HG02610 (cell line): ENCODE data around the gene IFFO2.

Source experiments
- ATAC-seq: cut with Tn5 transposase; IDR thresholded peaks from one replicate; pipeline ENCODE4 v1.9.1; 2021; ENCODE audit warnings: mild to moderate bottlenecking, moderate library complexity; ENCODE audit not compliant: unreplicated experiment

IFFO2 gene

DNA sequence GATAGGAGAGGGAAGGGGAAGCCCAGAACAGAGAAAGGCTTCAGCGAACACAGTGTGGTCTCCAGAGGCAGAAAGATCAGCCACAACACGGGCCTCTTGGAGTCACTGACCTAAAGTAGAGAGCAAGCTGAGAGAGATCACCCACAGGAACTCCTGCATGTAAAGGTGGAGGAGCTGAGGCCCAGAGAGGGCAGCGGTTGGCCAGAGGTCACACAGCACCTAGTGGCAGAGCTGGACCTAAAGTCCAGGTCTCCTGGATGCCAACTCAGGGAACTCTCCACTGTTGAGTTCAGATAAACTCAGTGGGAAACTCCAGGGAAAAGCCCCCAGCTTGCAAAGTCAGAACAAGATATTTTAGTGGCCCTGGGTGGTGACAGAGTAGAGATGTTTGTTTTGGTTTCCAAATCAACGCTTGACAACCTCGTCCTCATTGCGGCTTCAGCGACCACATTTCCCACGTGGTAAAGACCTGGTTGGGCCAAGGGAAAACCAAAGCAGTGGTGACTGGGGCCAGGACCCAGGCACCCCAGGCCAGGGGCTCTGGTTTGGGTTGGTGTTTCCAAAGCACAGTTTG lies 4.6 kb downstream of the IFFO2 start:
- peak; percentile 48 for ATAC-seq

DNA sequence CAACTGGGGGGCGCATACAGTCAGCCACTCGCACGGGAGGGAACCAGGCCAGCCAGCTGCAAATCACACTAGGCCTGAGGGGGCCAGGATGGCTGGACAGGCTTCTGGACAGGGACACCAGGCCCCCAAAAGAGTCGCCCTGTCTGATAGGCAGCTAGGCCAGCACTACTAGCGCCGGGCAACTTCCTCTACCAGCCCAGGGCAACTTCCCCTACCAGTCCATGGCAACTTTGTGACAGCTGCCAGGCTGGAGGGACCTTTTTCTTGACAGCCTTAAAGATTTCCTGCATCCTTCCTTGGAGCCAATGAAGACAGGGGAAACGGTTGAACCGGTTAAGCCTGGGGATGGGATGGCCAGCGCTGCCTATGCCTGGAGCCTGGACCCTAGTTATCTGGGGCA lies 5.1 kb downstream of the IFFO2 start:
- ATAC-seq = no peak

DNA sequence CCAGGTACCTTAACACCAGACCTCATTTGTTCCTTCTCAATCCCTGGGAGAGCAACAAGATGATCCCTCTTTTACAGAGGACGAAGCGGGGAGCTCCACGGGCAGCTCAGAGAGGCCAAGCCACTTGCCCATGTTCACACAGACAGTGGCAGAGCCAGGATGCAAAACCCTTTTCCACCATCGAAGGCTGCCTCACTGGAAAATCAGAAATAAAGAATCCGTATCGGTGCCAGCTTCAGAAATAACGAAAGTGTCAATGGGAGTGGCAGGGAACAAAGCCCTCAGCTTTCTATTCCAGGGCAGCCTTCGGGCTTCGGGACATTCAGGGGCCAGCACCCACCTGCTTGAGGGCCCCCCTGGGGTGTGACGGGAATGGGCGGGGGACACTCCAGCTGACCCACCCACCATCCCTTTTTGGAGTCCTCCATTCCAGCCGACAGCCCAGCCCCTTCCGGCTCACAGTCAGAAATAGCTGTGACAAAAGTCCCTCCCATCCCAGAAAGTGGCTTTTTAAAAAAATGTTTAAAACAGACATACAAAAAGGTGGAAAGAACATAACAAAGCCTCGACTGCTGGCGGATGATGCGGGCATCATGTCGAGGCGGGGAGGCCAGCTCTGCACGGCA lies 6.0 kb downstream of the IFFO2 start:
- no peak for ATAC-seq

DNA sequence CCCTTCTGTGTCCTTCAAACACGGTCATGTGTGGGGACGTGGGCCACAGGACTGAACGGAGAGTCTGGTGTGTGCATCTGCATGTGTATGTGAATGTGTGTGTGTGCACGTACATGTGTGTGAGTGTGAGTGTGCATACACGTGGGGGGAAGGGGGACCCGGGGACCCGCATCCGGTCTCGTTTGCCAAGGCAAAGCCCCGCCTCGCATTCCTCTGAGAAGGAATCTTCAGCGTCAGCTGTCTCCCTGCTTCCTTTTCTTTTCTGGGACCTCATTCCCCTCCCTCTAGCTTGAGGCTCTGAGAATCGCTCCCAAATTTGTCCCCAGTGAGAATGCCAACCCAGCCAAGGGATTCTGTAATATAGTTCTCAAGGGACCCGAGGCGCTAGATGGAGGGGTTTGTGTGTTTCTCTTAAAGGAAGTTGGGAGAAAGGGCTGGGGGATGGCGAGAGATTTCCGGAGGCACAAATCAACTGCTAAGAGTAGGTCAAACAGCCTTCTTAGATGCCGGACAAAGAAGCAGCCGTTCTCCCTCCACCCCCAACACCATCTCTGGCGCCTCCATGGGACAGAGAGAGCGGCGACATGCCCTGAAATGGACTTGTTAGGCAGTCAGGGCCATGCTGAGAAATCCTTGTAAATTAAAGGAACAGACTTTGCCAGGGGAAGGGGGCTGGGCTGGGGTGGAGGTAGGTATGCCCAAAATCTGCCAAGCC lies 6.6 kb downstream of the IFFO2 start:
- no peak for ATAC-seq

DNA sequence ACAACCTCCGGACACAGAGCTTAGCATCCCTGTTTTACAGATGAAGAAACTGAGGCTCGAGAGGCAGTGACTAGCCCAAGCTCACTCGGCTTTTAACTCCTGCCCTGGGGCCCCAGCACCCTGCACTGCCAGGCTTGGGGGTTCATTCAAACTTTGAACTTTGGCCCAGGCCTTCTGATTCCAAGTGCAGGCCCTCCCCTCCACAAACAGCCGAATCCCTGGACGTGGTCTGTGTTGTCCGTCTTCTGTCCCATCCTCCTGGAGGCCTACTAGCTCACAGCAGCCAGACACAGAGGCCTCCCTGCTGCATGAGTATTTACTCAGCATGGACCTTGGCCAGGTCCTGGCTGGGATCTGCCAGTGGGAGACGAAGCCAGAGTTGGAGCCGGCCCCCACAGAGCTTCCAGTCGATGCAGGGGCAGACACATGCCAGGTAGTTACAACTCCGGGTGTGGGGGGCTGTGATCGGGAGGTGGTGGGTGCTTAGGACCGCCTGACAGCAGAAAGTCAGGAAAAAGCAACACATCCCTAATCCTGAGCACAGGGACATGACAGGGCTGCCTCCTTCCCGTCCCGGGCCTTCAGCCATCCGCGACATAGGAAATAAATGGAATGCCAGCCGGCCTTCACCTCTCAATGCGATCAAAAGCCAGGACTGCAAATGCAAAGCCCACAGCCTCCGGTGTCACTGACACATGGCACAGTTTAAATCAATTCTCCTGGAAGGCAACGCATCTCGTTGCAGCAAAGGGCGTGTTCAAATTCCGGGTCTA lies 7.4 kb downstream of the IFFO2 start:
- no peak for ATAC-seq

DNA sequence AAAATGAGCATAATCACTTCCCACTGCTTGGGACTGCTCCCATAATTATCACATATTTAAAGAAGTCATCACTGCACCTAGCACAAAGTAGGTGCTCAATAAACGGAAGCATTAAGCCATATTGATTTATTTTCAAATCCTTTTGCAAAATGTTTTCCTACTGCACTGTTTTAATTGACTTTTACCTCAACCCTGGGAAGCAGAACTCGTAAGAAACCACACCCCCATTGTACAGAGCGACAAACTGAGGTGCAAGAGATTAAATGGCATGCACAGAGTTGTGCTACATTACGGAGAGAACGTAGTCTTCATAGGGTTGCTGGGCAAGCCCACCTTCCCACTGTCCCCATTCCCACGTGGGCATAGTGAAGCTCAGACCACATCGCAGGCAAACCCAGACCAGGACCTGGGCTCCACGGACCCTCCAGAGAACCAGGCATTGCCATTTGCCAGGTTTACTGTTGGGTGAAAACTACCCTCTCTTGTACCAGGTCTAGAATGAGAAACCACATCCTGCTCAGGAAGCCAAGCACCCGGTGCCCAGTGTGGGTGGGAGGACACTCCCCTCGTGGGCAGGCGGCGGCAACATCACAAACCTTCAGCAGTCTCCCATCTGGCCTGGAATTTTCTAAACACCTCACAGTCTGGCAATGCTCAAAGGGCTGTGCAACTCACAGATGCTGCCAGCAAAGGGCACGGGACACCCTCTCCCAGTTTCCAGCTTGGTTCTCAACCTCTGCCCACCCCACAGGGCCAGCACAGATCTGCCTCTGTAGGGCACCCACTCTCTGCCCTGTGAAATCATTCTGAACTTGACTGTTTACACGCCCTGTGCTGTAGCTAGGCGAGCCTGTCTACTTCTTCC lies 8.2 kb downstream of the IFFO2 start:
- no peak for ATAC-seq

DNA sequence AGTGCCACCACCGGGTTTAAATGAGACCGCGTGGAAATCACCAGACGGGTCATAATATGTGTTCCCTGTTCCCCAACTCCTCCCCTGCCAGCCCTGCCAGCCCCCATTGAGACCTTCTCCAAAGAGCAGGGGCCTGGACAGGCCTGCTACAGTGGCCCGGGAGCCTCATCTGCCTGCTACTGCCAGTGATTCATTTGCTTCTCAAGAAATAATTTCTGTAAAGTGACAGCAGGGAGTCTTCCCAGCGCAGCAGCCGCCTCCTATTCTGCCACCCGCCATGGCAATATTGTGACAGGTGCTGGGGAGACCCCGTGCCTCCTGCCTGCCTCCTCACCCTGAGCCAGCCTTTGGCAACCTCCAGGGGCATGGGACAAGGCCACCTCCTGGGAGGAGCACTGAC lies 8.9 kb downstream of the IFFO2 start:
- ATAC-seq = no peak

DNA sequence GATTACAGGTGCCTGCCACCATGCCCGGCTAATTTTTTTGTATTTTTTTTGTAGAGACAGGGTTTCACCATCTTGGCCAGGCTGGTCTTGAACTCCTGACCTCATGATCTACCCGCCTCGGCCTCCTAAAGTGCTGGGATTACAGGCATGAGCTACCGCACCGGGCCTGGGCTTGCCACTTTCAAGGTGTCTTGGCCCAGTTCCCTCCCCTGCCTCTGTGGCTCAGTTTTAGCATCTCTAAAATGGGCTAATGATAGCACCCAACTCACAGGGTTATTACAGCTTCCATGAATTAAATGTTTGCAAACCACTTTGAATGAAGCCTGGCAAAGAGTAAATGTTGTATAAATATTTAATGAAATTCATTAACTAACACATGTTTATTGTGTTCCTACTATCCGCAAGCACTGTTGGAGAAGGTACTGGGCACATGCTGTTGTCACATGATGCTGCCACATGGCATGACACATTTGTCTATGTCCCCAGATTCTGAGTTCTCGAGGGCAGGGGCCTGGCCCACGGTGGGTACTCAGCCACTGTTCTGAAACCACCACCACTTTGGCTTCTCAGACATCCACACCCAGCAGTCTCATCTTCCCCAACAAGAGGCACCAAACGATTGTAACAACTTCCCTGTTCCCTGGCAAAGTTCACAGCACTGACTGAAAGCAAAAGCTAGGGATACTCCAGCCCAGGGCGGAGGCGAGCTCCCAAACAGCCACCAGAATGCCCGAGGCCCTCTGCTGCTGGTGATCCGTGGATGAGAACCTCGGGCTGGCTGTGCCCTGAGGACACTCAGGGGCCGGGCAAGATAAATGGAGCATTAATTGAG lies 9.7 kb downstream of the IFFO2 start:
- ATAC-seq = no peak

DNA sequence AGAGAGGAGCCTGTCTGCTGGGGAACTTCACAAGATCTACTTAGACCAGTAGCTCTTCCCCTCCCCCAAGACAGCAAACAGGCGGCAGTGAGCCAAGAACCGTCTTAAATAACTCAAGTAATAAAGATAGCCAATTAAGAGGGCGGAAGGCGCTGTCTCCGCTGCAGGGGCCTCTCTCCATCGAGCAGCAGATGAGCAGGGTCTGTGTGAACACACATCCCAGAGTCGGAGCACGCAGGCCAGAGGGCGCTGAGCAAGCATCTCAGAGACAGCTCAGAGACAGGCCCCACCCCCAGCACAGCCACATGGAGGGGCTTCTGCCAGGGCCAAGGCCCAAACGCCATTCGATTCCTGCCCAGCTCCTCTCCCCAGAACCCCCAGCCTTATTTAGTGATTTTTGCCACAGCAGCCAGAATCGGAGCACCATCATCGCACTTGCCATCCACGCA lies 11.1 kb downstream of the IFFO2 start:
- ATAC-seq = no peak

DNA sequence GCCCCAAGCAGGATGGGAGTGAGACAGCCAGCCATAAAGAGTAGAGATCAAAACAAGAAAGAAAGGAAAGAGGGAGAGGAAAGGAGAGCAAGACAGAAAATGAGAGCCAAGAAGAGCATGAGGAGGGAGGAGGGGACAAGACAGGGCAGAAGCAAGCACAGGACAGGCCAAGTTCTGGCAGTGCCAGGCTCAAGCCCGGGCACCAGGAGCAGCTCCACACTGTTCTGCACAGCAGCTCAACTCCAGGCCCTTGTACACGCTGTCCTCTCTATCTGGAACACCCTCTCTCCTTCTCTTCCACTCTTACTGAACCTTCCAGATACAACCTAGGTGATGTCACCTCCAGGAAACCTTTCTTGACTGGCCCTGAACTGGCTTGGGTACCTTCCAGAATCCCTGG lies 11.7 kb downstream of the IFFO2 start:
- ATAC-seq = no peak

DNA sequence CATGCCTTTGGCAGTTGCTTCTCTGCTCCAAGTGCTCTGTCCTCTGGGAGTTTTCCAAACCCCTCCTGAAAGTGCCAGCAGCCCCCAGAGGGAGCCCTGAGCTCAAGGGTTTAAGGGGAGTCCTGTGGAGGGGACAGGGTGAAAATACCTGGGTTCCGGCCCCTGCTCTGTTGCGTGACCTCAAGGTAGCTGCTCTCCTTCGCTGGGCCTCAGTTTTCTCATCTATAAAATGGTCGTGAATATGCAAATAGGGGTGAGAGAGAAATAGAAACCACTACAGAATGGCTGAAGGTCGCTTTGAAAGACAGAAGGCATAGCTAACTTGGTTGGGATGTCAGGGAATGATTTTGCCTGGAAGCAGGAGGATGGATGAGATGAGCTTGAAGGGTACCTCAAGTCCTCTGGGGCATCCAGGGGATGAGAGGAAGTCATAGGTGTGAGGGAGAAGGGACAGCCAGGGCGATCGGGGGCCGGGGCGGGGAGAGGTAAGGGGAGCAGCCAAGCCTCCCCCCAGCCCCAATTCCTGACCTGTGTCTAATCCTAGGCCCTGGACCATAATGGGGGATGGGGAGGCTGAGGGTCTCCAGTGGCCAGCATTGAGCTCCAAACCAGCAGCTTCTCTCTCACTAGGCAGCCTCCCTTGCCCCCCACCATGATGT lies 12.4 kb downstream of the IFFO2 start:
- no peak for ATAC-seq

DNA sequence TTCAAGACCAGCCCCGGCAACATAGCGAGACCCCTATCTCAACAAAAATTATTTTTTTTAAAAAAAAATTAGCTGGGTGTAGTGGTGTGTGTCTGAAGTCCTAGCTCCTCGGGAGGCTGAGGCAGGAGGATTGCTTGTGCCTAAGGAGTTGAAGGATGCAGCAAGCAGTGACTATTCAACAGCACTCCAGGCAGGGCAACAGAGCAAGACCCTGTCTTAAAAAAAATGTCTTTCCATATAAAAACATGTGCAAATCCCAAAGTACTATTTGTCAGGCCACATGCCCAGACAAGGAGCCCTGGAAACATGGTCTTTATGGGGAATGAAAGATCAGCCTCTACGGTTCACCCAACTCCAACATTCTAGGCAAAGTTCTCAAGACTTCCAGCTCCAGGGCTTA lies 13.3 kb downstream of the IFFO2 start:
- ATAC-seq = no peak

DNA sequence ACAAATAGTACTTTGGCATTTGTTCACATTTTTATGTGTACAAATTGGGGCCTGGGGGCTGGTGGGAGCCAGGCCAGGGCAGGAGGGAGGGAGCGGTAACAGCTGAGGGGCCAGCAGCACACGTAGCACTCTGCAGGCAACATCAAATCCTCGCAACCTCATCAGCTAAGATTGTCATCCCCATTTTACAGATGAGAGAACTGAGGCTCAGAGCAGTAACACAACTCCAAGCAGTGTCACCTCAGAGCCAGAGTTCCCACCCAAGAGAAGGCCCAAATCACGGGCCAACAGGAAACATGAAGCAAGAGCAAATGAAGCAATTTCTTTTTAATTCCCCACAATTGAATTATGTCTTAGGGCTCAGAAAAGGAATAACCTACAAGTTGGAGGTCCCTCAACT lies 14.1 kb downstream of the IFFO2 start:
- ATAC-seq = no peak

DNA sequence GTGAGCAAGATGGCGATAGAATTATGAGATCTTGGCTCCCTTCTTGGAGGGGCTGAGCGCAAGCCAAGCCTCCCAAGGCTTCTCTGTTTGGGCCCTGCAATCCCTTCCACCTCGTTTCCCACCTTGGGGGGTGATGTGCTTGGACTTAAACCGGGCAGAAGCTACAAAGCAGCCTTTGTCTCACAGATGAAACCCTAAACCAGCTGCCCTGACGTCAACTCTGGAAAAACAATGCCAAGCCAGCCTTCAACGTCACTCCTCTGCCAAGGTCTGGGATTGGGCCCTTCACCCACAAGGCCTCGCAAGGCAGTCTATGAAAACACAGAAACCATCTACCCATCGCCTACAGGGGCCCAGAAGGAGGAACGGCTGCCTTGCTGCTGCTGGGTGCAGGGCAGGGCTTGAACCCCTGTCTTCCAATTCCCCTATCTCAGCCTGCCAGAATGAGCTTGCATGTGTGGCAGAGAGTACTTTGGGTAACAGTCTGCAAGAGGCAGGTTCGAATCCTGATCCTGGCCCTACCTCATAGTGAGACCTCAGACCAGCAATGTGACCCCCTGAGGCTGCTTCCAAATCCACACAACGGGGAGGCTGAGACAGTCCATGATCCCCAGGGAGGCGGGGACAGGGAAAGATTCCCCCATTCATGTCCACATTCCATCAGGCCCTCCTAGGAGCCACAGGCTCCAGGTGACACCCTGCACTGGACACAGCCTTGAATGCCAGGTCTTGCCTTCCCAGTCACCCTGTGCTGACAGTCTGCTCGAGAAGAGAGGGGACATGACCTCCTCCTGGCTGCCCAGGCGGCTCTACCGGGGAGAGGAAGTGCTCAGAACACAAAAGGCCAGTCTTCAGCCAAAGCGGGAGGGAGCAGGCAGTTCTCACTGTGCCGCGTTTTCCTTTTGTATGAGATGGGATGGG lies 15.0 kb downstream of the IFFO2 start:
- ATAC-seq = no peak

DNA sequence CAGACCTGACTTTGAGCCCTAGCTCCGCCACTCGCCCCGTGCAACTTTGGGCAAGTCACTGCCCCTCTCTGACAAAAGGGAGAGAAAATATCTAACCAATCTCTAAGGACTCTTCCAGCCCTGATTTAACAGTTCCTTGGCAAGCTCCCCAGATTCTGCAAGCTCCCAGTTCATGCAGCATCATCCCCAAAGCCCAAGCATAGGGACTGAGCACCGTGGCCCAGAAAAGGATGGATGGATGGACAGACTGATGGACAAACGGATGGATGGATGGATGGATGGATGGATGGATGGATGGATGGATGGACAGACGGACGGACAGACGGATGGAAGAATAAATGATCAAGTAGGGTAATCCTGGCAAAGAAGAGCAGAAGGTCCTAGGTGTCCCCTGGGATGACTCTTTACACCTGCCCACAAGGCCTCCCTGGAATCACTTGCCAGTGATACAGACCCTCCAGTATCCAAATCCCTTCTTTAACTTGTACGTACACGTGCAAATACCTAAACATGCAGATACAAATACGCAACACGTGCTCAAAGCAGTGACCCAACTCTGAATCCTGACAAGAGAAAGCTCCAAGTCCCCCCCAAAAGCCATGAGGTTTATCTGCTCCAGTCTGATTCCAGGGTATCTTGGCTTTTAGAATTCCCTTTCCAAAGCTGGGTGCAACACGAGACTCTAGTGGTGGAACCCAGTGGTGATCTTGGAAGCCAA lies 16.0 kb downstream of the IFFO2 start:
- no peak for ATAC-seq

DNA sequence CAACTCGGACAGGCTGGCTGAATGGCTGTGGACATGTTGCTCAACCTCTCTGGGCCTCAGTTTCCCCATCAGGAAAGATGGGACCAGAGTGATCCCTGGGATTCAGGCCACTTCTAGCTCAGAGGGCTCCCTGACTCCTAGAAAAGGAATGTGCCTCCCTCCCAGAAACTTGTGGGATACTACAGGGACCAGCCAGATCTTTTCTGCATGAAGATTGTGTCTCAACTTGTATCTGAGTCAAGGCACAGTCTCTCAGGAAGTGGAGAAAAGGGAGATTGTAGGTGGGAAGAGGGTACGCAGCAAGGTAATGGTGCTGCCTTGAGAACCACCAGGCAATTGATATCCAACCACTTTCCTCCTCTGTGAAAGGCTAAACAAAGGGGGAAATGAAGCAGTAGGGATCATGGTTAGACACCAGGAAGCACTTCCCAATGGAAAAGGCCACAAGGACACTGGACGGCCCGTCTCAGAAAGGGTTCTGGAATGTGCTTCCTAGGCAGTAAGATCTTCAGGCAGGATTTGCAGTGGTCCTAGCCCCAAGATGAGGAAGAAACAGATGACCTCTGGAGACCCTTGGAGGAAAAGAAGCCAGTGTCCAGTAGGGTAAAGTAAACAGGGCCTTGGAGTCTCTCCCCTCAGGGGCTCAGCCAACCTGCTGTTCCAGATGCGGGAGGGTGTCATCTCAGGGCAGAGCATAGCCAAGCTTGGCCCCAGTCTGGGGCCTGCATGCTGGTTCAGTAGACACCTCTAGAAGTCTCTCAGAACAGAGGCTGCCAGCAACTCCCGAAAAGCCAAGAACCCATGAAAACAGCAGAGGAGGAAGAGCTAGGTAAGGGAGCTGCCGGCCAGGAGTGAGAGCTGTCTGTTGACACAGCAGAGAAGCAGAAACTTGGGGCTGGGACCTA lies 16.8 kb downstream of the IFFO2 start:
- ATAC-seq = no peak

DNA sequence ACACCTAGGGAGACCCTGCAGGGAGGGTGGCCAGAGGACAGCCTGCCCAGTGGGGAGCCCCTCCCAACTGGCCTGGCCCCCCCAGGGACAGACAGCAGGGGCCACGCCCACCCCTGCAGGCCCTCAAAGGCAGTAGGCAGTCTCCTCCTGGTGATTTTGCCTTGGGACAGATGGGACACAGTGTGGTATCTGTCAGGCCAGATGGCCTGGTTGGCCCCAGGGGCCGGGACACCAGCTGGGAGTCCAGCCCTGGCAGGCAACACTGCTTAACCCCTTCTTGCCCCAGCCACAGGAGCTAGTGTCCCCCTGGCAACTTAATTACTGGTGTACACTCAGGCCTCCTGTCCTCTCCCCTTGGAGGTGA lies 17.8 kb downstream of the IFFO2 start:
- ATAC-seq = no peak
